ENCODE data around the gene C2orf76.
"Not testable (repeated sequence)": the region's sequence is repeated elsewhere in the genome, so short reads cannot be mapped to it uniquely, and the experiment has no call there.

C2orf76 gene

DNA sequence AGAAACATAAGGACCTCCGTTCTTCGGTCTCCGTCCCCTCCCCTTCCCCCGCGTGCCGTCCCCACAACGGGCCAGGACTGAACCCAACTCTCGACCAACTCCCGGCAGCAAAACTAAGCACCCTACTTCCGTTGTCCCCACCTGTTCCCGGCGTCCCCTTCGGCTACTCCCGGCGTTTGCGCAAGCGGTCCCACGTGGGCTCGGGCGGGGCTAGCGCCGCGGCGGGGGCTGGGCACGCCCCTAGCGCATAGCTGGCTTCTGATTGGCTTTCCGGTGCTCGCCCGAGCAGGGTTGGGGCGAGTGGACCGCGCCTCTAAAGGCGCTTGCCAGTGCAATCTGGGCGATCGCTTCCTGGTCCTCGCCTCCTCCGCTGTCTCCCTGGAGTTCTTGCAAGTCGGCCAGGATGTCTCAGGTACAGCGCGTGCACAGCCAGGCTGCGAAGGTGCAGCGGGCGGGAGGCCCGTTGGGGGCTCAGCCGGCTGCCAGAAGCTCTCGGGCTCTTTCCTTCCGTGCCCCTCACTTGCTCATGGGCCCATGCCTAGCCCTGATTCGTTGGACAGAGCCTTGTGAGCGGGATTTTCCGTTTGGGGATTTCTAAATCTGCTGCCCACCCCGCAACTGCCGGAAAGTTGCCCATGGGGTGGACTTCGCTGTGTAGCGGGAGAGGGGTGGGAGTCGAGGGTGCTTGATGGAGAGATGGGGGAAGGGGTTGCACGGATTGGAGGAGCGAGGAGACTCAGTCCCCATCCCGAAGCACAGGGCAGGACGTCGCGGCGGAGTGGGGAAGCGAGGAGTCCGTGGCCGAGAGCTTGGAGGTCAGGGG, at the start of gene C2orf76, which contains the start of gene DBI:
TSS of gene C2orf76 (minus strand) at position 186 of the 823 bp plus-strand sequence. CDS start 26,875 bp downstream, outside the sequence.
TSS of gene DBI (plus strand) at position 329 of the 823 bp plus-strand sequence. CDS start at position 404, 75 bp downstream.
- DNase-seq: peak; percentile 98

DNA sequence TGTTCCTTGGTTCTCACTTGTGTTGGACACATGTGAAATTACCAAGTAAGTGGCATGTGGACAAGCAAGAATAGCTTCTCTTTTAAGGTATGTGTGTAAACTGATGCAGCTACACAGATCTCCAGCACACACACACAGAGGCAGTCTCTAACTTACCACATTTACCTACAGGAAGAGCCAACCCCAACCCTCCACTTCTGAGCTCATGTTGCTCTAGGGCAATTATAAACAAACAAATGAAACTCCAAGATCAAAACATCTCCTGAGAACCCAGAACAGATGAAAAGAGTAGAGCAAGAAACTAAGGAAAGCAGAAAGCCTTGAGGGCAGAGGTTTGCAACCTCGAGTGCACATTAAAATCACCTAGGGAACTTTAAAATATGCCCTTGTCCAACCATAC, 49.0 kb upstream of the C2orf76 start:
- no peak for DNase-seq

DNA sequence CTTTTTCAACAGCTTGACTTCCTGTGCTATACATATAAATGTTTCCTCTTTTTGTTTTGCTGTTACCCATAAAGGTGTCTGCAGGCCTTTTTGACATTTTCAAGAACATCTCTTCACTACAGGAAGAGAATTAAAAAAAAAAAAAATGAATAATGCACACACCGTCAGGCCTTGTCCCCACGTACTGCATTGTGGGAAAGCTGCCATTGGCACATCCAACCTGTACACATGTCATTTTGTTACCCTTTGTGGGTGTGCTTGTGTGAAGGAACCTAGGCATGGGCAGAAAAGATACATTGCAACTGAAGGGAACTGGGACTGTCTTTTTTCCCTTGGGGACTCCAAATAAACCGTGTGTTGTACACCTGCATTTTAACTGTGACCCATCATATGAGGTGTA, 48.3 kb upstream of the C2orf76 start:
- no peak for DNase-seq

DNA sequence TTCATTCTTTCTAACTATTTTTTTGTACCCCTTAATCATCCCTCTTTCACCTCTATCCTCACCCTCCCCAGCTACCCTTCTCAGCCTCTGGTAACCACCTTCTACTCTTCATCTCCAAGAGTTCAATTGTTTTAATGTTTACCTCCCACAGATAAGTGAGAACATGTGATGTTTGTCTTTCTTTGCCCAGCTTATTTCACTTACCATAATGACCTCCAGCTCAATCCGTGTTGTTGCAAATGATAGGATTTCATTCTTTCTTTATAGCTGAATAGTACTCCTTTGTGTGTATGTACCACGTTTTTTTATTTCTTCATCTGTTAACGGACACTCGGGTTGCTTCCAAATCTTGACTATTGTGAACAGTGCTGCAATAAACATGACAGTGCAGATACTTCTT, 42.9 kb upstream of the C2orf76 start:
- DNase-seq: no peak

DNA sequence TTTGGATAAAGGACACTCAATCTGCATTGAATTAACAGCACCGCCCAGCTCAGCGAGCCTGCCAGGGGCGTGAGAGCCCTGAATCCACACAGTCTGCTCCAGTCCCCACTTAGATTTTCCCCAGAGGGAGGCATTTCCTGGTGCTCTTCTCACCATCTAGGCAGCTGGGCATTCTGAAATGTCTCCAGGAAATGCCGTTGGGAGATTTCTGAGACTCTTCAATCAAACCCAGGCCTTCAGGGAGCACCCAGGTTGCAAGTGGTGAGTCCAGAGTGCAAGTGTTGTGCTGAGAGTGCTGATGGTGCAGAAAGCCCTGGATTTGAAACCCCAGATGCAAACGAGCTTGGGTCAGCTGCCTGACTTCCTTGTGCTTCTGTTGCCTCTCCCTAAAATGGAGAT, 41.6 kb upstream of the C2orf76 start:
- no peak for DNase-seq

DNA sequence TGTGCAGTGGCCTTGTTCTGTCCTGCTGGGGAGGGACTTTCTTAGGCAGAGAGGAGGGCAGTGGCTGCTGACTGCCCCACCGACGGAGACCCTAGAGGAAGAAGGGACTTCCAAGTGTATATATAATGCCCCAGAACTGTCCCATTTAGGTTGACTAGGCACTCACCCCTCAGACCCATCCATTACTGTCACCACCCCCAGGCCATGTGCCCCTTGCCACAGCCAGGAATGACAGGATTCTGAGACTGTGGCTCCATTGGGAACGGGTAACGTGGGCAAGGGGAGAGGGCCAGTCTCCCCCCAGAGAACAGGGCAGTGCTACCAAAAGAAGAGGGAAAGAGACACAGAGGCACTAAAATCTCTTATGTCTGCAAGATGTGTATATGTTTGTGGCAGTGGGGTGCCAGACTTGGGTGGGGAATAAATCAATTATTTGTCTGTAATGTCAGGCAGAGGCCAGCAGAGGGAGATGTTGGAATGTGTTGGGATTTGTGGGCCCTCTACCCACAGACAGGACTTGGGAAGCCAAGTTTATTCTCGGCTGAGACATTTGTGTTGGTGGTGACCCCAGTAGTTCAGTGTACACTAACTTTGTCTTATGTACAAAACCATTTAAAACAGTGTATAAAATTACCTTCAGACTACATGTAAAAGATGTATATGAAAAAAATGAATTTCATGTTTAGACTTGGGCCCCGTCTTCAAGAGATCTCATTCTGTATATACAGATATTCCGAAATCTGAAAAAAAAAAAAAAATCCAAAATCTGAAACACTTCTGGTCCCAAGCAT, 41.0 kb upstream of the C2orf76 start:
- DNase-seq: peak; percentile 68

DNA sequence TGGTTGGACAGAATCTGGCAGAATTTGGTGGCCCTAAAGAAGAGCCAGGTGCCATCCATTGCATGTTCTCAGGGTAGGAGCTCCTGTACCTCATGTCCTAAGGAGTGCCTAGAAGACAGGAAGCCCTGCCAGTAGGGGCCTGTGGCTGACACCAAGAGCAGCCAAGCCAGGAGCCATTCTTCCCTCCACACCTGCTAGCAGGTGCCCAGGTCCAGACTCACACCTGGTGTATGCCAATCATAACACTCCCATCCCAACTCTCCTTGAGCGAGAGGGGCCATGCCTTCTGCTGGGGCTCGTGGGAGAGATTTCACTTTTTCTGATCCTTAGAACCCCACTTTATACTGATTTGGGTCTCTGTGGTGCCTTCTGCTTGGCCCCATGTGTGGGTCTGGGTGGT, 38.5 kb upstream of the C2orf76 start:
- no peak for DNase-seq

DNA sequence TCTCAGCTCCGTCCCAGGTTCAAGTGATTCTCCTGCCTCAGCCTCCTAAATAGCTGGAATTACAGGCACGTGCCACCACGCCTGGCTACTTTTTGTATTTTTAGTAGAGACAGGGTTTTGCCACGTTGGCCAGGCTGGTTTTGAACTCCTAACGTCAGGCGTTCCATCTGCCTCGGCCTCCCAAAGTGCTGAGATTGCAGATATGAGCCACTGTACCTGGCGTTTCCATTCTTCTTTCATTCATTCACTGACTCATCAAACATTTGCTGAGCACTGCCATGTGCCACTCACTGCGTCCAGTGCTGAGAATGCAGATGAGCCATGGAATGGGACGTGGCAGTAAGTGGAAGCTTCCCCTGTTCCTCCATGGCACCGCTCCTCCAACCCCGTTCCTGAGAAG, 37.0 kb upstream of the C2orf76 start:
- not testable (repeated sequence) for DNase-seq

DNA sequence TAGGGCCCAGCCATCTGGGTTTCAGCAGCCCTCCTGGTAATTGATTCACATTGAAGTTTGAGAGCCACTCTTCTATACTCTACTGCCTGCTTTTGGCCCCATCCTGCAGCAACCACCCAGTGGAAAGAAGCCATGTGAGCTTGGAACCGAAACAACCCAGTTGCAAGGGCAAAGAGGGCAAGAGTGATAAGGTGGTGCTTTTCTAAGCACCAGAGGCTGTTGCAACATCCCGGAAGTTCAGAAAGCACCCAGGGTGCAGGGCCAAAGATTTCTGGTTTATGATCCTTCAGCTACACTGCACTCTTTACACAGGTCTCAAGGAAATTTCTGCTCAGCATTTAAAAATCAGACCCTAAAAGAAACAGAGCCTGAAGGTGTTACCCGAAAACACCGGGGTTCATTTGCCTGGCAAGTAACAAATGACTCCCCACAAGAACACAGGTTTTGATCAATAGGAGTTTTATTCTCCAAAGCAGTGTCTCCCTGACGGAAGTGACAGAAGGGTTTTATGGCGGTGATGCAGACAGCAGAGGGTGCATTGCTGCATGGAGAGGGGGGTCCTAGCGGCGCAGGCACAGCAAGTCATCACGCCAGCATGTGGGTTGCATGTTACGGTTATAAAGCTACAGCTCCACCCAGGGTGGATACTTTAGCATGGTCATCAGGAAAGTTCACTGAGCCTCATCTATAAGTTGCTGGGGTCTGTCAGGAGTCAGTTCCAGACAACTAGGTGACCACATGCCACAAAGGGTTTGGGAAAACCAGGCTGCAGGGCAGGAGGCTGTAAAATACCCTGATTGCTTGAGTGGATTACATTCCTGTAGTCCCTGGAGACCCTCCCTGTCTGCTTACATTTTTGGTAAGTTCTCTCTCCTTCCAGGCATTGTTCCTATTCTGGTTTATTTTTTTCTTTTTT, 36.3 kb upstream of the C2orf76 start:
- no peak for DNase-seq

DNA sequence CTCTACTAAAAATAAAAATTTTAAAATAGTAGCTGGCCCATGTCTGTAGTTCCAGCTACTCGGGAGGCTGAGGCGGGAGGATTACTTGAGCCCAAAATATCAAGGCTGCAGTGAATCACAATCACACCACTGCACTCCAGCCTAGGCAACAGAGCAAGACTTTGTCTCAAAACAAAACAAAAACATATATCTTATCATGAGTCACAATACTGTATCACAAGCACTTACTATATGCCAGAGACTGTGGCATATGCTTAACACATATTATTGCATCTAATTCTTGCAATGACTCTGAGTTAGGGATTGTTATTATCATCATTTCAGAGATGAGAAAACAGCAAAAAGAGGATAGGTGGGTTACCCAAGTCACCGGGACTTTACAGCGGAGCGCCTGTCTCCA, 35.5 kb upstream of the C2orf76 start:
- DNase-seq: no peak

DNA sequence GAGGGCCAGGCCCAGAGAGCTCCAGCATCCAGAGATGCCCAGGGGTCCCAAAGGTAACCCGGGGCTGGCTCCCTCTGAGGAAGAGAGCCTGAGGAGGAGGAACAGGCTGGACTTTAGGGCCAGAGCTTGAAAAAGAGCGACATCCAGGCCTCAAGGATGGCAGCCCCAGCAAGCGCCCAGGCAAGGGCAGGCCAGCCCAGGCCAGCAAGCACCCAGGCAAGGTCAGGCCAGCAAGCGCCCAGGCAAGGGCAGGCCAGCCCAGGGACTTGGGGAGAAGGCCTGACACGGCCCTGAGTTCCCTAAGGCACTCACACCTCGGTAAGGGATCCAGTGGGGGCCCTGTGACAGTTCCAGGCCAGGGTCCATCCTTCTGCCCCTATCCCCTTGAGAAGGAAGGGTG, 30.6 kb upstream of the C2orf76 start:
- no peak for DNase-seq

DNA sequence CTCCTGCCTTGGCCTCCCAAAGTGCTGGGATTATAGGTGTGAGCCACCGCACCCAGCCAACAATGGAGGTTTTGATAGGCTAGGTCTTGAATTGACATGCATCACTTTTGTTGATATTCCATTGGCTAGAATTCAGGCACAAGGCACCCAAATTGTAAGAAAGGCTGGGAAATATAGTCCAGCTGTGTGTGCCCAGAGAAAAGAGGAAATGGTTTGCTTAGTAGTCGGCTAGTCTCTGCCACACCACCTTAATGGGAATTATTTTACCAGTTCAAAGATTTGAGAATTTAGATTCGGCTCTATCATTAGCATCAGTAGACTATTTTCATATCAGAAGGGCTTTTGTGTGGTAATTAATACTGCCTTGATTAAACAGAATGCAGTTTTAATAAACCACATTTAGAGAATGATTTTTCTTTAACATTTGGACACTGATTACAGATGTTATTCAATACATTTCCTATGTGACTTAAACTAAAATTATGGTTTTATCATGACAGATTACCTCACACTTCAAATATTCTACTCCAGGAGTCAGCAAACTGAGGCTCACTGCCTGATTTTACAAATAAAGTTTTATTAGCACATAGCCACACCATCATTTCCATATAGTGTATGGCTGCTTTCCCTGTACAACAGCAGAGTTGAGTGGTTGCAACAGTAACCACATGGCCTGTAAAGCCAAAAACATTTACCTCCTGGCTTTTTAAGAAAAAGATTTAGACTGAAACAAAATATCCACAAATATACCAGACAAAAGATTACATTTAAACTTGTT, 27.5 kb upstream of the C2orf76 start:
- no peak for DNase-seq

DNA sequence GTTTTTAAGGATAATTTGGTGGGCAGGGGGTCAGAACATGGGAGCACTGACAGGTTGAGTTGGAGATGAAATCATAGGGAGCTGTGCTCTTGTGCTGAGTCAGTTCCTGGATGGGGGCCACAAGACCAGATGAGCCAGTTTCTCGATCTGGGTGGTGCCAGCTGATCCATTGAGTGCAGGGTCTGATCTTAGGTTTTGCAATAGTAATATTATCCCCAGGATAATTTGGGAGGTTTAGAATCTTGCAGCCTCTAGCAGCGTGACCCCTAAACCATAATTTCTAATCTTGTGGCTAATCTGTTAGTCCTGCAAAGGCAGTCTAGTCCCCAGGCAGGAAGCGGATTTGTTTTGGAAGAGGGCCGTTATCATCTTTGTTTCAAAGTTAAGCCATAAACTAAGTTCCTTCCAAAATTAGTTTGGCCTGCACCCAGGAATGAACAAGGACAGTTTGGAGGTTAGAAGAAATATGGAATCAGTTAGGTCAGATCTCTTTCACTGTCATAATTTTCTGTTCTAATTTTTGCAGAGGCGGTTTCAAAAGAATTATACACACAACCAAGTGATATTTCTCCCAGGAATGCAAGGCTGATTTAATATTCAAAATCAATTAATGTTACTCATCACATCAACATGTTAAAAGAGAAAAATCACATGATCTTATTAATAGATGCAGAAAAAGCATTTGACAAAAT, 23.1 kb upstream of the C2orf76 start:
- DNase-seq: no peak

DNA sequence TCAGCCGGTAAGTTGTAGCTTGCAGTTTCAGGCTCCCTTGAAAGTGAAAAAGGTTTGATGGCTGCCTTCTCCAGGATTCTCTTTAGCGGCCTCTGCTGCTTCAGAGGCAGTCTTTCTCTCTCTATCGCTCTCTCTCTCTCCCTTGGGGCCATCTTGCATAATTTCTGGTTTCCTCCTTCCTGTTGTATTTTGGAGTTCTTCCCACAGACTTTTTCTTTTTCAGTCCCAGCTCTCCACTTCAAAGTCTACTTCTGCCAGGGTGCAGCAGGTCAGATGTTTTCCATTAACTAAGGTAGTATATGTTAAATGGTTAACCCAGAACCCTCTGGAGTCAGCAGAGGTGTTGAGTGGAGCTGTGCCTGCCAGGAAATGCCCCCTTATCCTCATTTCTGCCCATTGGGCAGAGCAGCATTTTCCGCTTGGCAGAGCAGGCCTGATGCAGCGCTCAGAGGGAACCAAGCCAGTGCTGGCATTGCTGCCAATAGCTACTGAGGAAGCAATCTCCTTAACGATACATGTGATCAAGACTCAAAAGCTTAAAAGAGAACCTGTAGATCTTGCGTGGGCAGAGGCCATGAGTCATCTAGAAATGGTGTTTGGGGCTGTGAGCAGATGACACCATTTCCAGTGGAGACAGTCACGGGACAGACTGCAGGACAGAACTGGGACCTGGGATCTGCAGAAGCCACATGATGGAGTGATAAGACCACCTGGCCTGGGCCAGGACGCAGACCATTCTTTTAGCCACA, 20.9 kb upstream of the C2orf76 start:
- peak; percentile 42 for DNase-seq

DNA sequence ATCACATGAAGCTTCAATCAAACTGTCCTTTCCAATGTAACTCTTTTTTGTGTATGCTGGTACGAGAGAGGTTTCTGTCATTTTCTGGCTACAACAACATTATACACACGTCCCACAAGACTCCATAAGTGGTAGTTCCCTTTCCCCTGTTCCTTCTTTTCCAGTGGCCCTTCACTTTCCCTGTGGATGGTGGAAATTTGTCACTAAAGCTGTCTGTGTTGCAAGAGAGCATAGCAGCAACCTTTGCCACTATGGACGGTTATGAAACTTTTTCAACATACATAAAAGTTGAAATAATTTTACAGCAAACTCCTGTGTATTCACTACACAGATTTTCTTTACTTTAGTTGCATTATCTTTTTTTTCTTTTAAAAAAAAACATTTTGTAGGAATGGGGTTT, 18.8 kb upstream of the C2orf76 start:
- DNase-seq: no peak

DNA sequence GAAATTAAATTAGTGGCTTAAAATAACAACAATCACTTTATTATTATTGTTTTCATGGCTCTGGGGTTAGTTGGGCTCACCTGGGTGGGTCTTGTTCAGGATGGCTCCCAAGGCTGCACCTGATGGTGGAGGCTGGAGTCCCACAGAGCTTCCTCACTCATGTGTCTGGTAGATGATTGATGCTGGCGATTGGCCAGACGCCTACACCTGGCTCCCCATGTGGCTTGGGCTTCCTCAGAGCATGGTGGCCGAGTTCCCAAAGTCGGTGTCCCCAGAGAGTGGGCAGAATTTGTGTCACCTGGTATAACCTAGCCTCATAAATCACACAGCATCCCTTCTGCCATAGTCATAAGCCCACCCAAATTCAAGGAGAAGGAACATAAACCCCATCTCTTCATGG, 18.3 kb upstream of the C2orf76 start:
- DNase-seq: no peak

DNA sequence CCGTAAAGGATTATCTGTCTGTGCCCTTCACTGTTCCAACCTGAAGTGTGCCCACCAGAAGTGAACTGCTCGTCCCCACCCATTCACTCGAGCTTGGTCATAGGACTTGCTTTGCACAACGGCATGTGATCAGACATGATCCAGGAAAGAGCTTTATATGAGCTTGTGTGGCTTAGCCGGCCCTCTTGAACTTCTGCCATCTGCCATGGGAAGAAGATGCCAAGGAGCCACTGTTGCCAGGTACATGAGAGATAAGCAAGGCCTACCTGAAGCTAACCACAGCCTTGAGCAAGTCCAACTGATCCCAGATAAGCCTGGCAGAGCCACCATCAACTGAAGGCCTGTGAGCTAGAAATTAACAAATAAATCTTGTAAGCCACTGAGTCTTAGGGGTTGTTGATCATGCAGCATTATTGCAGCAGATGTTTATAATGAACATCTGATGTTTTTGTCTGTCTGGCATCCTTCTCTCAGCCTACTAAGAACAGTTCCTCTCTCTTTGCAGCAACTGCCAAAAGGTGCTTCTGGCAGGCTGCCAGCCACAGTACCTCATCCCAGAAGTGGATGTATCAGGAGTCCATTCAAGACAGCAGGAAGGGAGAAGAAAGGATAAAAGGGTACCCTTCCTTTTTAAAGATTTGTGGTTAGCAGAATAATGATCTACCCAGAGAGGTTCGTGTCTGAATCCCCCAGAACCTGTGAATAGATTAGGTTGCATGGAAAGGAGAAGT, 16.9 kb upstream of the C2orf76 start:
- no peak for DNase-seq

DNA sequence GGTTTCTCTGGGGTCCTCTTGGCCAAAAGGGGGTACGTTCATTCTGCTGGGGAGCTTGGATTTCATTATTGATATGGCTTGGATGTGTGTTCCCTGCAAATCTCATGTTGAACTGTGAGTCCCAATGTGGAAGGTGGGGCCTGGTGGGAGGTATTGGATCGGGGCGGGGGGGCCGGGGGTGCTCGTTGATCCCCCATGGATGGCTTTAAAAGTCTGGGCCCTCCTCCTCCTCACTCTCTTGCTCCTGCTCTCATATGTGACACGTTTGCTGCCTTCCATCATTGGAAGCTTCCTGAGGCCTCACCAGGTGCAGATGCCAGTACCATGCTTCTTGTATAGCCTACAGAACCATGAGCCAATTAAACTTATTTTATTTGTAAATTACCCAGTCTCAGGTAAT, 11.9 kb upstream of the C2orf76 start:
- DNase-seq: no peak

DNA sequence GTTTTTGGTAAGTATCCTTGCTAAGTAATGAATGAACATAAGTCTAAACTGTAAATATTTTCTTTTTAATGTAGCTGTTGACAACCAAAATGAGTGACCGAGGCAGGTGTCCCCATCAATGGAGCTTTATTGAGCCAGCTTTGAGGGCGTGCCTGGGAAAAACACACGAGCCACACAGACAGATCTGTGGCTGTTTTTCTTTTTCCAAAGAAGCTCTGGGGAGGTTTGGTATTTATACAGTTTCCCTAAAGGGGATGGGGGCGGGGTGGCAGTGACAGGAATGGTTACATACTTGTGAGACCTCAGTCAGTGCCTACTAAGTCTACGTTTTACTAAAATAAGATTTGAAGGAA, 11.3 kb upstream of the C2orf76 start:
- no peak for DNase-seq

All from midbrain (tissue), 1 donor.